A549 (cell line): ENCODE results near the gene E4F1.

Source experiments
- CTCF ChIP-seq: fragments of >200 bp; sonication (Bioruptor Twin); formaldehyde crosslinking; IDR thresholded peaks from 3 replicates; pipeline ENCODE4 v1.5.1; 2016
- NR3C1 ChIP-seq: fragments of >200 bp; sonication (Bioruptor Twin); formaldehyde crosslinking; IDR thresholded peaks from 3 replicates; pipeline ENCODE4 v1.6.1; 2017

GRCh38 chr16:2197765-2198164, 25.6 kb upstream of the E4F1 start:
- TF ChIP-seq NR3C1: no peak
- no peak for TF ChIP-seq CTCF
